Heart left ventricle (tissue), 16 donors: ENCODE data around the gene SYCN. TPM values are rescaled to one million over a fixed set of nuclear protein-coding genes. Genes with fewer than 3 reads are reported as not detected.

Source experiments
- ATAC-seq, 4 donors: fragments of 200-7000 bp; cut with Tn5 transposase; one replicate each; pipeline ENCODE4 v1.9.1; 2020 to 2022; ENCODE audit warnings: moderate library complexity in 4 of 4, mild to moderate bottlenecking in 3 of 4, moderate number of reproducible peaks in 1 of 4
- DNase-seq, 5 donors: peaks; one replicate each; pipeline ENCODE4 v3.0.0-alpha.2; 2020
- H3K27ac ChIP-seq, 12 donors: fragments of 200-600 bp; sonication (generic) in 4 of 12; one replicate each; pipeline versions ENCODE4 v1.5.0 to v1.8.0; 2016 to 2022; ENCODE audit warnings: mild to moderate bottlenecking in 2 of 12
- H3K27me3 ChIP-seq, 9 donors: fragments of 200-600 bp; sonication (generic) in 2 of 9; one replicate each; pipeline versions ENCODE4 v1.5.1 to v1.8.0; 2016 to 2022; ENCODE audit warnings: mild to moderate bottlenecking in 3 of 9
- H3K36me3 ChIP-seq, 9 donors: fragments of 200-600 bp; sonication (generic) in 2 of 9; one replicate each; pipeline versions ENCODE4 v1.5.0 to v1.8.0; 2018 to 2022; ENCODE audit warnings: mild to moderate bottlenecking in 2 of 9
- H3K4me1 ChIP-seq, 12 donors: fragments of 200-600 bp; sonication (generic) in 4 of 12; one replicate each; pipeline versions ENCODE4 v1.5.0 to v1.8.0; 2016 to 2022; ENCODE audit warnings: mild to moderate bottlenecking in 3 of 12
- H3K4me3 ChIP-seq, 12 donors: fragments of 200-600 bp; sonication (generic) in 4 of 12; one replicate each; pipeline versions ENCODE4 v1.5.0 to v1.8.0; 2017 to 2022; ENCODE audit warnings: mild to moderate bottlenecking in 9 of 12, moderate library complexity in 4 of 12
- H3K9me3 ChIP-seq, 12 donors: fragments of 200-600 bp; sonication (generic) in 4 of 12; one replicate each; pipeline versions ENCODE4 v1.5.0 to v1.8.0; 2016 to 2022; ENCODE audit warnings: mild to moderate bottlenecking in 1 of 12
- POLR2A ChIP-seq, 2 donors: fragments of 450-650 bp; IDR thresholded peaks; one replicate each; pipeline ENCODE4 v1.6.1; 2017; ENCODE audit warnings: antibody characterized with exemption in 2 of 2, mild to moderate bottlenecking in 2 of 2, moderate library complexity in 2 of 2
- WGBS, 4 donors: extraction: QIAGEN DNeasy Blood & Tissue Kit in 2 of 4; methylation state at CpG; one replicate each; pipeline versions ENCODE4 v1.1.5 to v1.1.7; 2013 to 2018; 5-methylcytosine and 5-hydroxymethylcytosine counted together
- intact Hi-C, 10 donors: fragments of 100-400 bp; cut with DNase I; formaldehyde crosslinking; loops; one replicate each; pipeline versions ENCODE4 v1.11.1 to v1.14.2; 2022
- polyA plus RNA-seq, 2 donors: library from polyadenylated mRNA; stranded (reverse); fragments of 200-250 nt; gene quantifications; one replicate each; pipeline ENCODE4 v1.2.3, GENCODE V29; 2013
- total RNA-seq, 9 donors: library from RNA; depleted of rRNA in 2 of 9; stranded (reverse); fragments of >200 nt in 2 of 9; fragmentation: NEBNext Ultra II Directional in 3 of 9; extraction: Animal tissue kit (Norgen Biotek cat#: 25700) in 3 of 9; gene quantifications; one replicate each; pipeline versions ENCODE4 v1.1.0 to v1.2.4, GENCODE V29; 2016 to 2023
- TF ChIP-seq, protein P1 (sequence below), 12 donors: fragments of 200-600 bp; sonication (generic) in 4 of 12; IDR thresholded peaks; one replicate each; pipeline versions ENCODE4 v1.5.0 to v1.8.0; 2018 to 2022; ENCODE audit warnings: antibody characterized with exemption in 12 of 12, mild to moderate bottlenecking in 5 of 12
- donor health status: ischemic (EF 13 %, LVEDD 7.1; RV severe dilation, severe dysfunction).
- donor health status: healthy with polysubstance abuse.
- donor health status: DM: no; HTN: yes; CAD: no.
- donor health status: DM: no; HTN: no; CAD: no.
- donor health status: ischemic (EF 25% LVEDD 6.9; RV normal size, moderate dysfunction).
- donor health status: ischemic (EF 25% LVEDD 5.7; RV mildly dilated, moderate dysfunction).
- donor health status: healthy.
- donor health status: DM: yes; HTN: yes; CAD: no.
- donor health status: ischemic (EF 35%, LVEDD 5.7; RV mildly dilated, moderate dysfunction).
- donor health status: nonischemic (EF 11% LVEDD 7.7; RV severe dilation, severe dysfunction).
- donor health status: DM: yes; HTN: yes; CAD: no.
- donor health status: PGD.
- donor health status: ischemic (EF 29% LVEDD 5.4; RV normal size, mild dysfunction).
- donor health status: nonischemic (EF 23%, LVEDD 6.1; RV moderate dilation, normal function).

The SYCN gene
- total and polyA plus RNA-seq, 11 donors, result 0.77 TPM; not detected in 10

- Histone ChIP-seq H3K4me1 (peaks cover 0 to 14% (median 1%) of the 10 kb centered on the region in 12 donors), H3K9me3 (peaks cover 0 to 4% (median 0%) of the 10 kb centered on the region in 12 donors), H3K27ac (no peak overlapping the region), H3K4me3 (no peak overlapping the region), H3K36me3 (no peaks in the 10 kb centered on the region), H3K27me3 (peaks cover 17 to 81% (median 47%) of the 10 kb centered on the region in 9 donors)
- 46 to 61% (median 58%) methylated on average over 3 of the region's 3 CpGs for WGBS, 4 donors
- DNase-seq (no peak), ATAC-seq (no peak)
- TF ChIP-seq, protein P1, sequence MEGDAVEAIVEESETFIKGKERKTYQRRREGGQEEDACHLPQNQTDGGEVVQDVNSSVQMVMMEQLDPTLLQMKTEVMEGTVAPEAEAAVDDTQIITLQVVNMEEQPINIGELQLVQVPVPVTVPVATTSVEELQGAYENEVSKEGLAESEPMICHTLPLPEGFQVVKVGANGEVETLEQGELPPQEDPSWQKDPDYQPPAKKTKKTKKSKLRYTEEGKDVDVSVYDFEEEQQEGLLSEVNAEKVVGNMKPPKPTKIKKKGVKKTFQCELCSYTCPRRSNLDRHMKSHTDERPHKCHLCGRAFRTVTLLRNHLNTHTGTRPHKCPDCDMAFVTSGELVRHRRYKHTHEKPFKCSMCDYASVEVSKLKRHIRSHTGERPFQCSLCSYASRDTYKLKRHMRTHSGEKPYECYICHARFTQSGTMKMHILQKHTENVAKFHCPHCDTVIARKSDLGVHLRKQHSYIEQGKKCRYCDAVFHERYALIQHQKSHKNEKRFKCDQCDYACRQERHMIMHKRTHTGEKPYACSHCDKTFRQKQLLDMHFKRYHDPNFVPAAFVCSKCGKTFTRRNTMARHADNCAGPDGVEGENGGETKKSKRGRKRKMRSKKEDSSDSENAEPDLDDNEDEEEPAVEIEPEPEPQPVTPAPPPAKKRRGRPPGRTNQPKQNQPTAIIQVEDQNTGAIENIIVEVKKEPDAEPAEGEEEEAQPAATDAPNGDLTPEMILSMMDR (IDR thresholded peaks at IDR 0.05), result no peak
- no peak for TF ChIP-seq POLR2A (IDR thresholded peaks at IDR 0.05)
- intact Hi-C loops, result no loop called here
Observed at GRCh38 chr19:39251846-39252245, 47.8 kb upstream of the SYCN start.

GRCh38 chr19:39251081-39251480 lies 47.0 kb upstream of the SYCN start:
- TF ChIP-seq, protein P1 (IDR thresholded peaks at IDR 0.05), result no peak
- TF ChIP-seq POLR2A (IDR thresholded peaks at IDR 0.05), result no peak
- intact Hi-C loops, result no loop called here
- 63 to 70% (median 65%) methylated on average over 5 of the region's 5 CpGs for WGBS, 4 donors
- peaks cover 0 to 14% (median 1%) of the 10 kb centered on the region in 12 donors for H3K4me1 ChIP-seq
- H3K4me3 ChIP-seq, result no peak overlapping the region
- no peaks in the 10 kb centered on the region for H3K9me3 ChIP-seq
- no peak for DNase-seq
- peaks cover 17 to 76% (median 45%) of the 10 kb centered on the region in 9 donors for H3K27me3 ChIP-seq
- no peak for ATAC-seq
- no peak overlapping the region for H3K27ac ChIP-seq
- no peaks in the 10 kb centered on the region for H3K36me3 ChIP-seq

DNA sequence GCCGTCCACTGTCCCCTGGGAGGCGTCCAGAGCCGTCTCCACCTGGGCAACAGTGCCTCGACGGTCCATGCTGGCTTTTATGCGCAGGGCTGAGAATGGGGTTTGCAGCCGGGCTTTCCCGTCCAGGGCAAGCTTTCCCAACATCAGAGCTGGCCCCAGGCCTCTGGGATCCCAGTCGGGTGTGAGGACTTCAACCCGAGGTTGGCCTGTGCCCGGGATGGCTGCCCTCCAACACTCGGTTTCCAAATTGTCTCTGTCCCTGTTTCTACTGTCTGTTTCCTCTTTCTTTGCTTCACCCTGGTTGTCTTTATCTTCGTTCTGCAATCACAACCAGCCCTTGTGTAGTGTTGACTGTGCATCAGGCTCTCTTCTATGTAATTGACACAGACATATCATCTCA lies 44.7 kb upstream of the SYCN start, which contains the start of gene IFNL4:
TSS of gene IFNL4 (minus strand) at position 51 of the 400 bp plus-strand sequence.
- peaks cover 0 to 14% (median 1%) of the 10 kb centered on the region in 12 donors for H3K4me1 ChIP-seq
- H3K4me3 ChIP-seq, result peak within 1 kb of the TSS in 1 of 12 donors; percentile 18
- WGBS, 4 donors, result 48 to 66% (median 59%) methylated on average over 13 of the region's 13 CpGs
- no peaks in the 10 kb centered on the region for H3K36me3 ChIP-seq
- peaks cover 19 to 63% (median 38%) of the 10 kb centered on the region in 9 donors for H3K27me3 ChIP-seq
- no peak within 1 kb of the TSS for H3K27ac ChIP-seq
- TF ChIP-seq, protein P1 (IDR thresholded peaks at IDR 0.05), result no peak
- TF ChIP-seq POLR2A (IDR thresholded peaks at IDR 0.05), result no peak
- no peak for ATAC-seq
- intact Hi-C loops, result no loop called here
- DNase-seq, result no peak
- H3K9me3 ChIP-seq, result no peaks in the 10 kb centered on the region

GRCh38 chr19:39247701-39248664 lies 43.9 kb upstream of the SYCN start:
- H3K36me3 ChIP-seq, result no peaks in the 10 kb centered on the region
- ATAC-seq, result peak in 3 of 4 donors; percentile 24 to 60 (median 59)
- DNase-seq, result no peak
- peaks cover 19 to 66% (median 38%) of the 10 kb centered on the region in 9 donors for H3K27me3 ChIP-seq
- H3K4me3 ChIP-seq, result peak overlapping the region in 1 of 12 donors; percentile 18
- no peaks in the 10 kb centered on the region for H3K9me3 ChIP-seq
- H3K27ac ChIP-seq, result no peak overlapping the region
- no peak for TF ChIP-seq POLR2A (IDR thresholded peaks at IDR 0.05)
- TF ChIP-seq, protein P1 (IDR thresholded peaks at IDR 0.05), result no peak
- intact Hi-C loops, result no loop called here
- WGBS, 4 donors, result 9 to 16% (median 10%) methylated on average over 34 to 92 of the region's 92 CpGs
- peaks cover 0 to 14% (median 1%) of the 10 kb centered on the region in 12 donors for H3K4me1 ChIP-seq
